GM19455 (cell line): ENCODE measurements around the gene VSTM2L.

ENCODE experiments used
- ATAC-seq: cut with Tn5 transposase; IDR thresholded peaks from one replicate; pipeline ENCODE4 v1.9.1; 2021; ENCODE audit not compliant: unreplicated experiment

Gene VSTM2L

DNA sequence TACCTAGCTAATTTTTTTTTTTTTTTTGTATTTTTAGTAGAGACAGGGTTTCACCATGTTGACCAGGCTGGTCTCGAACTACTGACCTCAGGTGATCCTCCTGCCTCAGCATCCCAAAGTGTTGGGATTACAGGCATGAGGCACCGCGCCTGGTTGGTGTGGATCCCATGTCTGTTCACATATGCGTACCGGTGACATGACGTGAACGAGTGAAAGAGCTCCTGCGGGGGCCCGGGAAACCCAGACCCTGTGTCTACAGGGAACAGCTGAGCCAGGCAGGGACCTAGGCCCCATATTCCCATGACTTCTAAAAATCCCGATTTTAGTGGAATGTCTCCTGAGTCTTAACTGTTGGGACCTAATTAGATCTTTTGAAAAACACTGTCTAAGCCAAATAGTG lies 33.1 kb downstream of the VSTM2L start:
- ATAC-seq = no peak

- ATAC-seq = no peak
These were observed 33.5 kb downstream of the VSTM2L start for GRCh38 chr20:37936451-37936850.

- no peak for ATAC-seq
These were observed 34.8 kb downstream of the VSTM2L start for GRCh38 chr20:37937686-37938085.

- no peak for ATAC-seq
These were observed 35.3 kb downstream of the VSTM2L start for GRCh38 chr20:37938181-37938750.

DNA sequence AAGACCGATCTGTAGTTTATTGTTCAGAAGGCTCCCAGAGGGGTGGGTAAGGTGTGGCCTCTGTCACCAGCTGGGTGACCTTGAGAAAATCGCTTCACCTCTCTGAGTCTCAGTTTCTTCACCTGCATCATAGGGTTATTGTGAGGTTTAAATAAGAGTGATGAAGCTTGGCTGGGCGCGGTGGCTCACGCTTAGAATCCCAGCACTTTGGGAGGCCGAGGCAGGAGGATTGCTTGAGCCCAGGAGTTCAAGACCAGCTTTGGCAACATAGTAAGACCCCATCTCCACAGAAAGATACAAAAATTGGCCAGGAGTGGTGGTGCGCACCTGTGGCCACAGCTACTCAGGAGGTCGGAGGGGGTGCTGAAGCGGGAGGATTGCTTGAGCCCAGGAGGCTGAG lies 36.0 kb downstream of the VSTM2L start:
- no peak for ATAC-seq

GRCh38 chr20:37939701-37940560 lies 37.0 kb downstream of the VSTM2L start:
- ATAC-seq = no peak

DNA sequence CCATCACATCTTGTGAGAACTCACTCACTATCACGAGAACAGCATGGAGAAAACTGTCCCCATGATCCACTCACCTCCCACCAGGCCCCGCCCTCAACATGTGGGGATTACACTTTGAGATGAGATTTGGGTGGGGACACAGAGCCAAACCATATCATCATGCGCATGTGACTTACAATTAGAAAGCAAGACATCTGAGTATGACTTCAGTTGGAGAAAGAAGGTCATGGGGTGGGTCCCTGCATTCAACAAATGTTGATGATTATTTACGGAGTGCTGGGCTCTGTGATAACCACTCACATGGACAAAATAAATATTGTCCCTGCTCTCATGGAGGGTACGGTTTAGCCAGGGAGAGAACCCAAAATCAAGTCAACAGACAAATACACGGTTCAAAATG lies 37.9 kb downstream of the VSTM2L start:
- ATAC-seq = no peak

DNA sequence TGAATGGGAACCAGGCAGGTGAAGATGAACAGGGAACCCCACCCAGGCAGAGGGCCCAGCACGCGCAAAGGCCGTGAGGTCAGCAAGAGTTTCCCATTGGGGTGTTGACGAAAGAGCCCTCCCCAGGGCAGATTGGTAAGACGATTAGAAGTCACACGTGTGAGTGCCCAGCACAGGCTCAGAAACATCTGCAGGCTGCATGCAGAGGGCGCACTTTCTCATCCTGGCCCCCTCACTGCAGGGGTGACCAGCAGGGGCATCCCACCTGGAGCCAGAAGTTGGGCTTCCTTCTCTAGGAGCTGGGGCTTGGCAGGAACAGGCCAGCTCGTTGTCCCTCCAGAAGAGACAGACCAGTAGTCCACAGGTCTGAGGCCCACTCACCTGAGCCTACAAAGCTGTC lies 38.4 kb downstream of the VSTM2L start:
- no peak for ATAC-seq

DNA sequence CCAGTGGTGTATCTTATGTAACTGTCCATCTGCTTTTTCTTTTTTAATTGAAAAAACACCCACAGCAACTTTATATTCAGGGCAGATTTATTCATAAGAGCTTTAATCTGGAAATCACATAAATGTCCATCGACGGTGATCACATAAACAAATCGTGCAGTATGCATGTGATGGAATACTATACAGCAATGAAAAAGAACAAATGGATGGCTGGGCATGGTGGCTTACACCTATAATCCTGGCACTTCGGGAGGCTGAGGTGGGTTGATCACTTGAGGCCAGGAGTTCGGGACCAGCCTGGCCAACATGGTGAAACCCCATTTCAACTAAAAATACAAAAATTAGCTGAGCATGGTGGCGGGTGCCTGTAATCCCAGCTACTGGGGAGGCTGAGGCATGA lies 39.1 kb downstream of the VSTM2L start:
- no peak for ATAC-seq

DNA sequence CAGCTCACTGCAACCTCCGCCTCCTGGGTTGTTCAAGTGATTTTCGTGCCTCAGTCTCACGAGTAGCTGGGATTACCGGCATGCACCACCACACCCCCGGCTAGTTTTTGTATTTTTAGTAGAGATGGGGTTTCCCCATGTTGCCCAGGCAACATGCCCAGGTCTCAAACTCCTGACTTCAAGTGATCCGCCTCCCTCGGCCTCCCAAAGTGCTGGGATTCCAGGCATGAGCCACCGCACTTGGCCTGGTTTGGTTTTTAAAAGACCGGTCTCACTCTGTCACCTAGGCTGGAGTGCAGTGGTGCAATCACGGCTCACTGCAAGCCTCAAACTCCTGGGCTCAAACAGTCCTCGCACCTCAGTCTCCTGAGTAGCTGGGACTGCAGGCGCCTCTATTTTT lies 40.1 kb downstream of the VSTM2L start:
- no peak for ATAC-seq

DNA sequence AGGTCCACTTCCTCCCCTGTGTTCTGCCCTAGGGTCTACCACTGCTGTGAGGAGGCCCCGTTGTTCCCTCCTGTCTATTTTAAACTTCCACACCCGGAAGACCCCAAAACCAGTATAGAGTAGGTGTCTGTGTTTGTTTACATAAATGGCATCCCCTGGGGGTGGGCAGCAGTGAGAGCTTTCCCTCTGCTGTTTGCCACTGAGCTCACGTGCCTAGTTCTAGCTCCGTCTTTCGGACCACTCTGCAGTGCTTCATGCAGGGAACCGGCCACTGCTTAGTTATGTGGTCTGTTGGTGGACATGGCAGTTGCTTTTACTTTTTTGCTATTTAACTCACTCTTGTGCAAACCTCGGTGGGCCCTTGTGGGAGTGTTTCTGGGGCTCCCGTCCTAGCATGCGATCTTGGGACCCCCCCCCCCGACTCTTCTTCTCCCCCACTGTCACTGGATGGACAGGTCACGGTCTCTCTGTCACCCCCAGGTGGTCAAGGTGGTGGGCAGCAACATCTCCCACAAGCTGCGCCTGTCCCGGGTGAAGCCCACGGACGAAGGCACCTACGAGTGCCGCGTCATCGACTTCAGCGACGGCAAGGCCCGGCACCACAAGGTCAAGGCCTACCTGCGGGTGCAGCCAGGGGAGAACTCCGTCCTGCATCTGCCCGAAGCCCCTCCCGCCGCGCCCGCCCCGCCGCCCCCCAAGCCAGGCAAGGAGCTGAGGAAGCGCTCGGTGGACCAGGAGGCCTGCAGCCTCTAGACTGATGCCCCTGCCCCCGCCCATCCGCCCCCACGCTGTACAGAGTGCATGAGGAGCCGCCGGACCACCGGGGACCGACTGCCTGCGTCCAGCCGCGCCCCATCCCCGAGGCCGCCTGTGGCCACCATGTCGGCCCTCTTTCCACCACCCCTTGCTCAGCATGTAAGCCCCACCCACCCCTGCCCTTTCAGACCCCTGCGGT lies 40.9 kb downstream of the VSTM2L start:
- no peak for ATAC-seq

GRCh38 chr20:37944456-37944981 lies 41.6 kb downstream of the VSTM2L start:
- no peak for ATAC-seq

- ATAC-seq = no peak
These were observed 42.2 kb downstream of the VSTM2L start for GRCh38 chr20:37945091-37945547.

DNA sequence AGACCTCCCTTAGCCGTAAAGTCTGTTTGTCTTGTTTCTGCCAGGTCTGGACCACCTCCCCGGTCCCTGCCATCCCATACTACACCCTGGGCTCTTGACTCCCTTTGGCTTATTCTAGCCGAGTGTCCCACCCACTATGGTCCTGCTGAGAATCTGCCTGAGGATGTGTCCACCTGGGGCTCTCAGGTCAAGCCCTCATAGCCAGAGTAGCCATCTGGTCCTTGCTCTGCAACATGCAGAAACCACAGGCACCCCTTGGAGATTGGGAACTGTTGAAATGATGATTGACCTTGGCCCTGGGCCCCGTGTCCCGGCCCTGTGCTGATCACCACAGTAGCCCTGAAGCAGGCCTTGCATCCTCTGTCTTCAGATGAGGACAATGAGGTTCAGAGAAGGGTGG lies 44.0 kb downstream of the VSTM2L start:
- ATAC-seq = no peak

GRCh38 chr20:37947943-37948342 lies 45.0 kb downstream of the VSTM2L start:
- ATAC-seq = no peak

- ATAC-seq = no peak
These were observed 46.0 kb downstream of the VSTM2L start for GRCh38 chr20:37948956-37949355.

DNA sequence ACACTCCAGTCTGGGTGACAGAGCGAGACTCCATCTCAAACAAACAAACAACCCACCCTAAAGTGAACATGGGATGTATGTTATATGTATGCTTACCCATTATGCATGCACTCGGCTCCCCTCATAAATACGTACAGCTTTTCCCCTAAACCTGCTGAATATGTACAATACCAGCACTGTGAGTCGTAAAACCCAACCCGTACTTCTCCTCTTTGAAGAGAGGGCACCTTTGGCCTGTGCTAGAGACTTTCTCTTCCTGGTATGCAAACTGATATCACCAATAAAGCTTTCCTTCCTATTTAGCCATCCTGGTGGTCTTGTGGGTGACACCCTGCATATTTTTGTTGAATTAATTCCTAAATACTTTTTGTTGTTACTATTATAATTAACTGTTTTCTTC lies 51.3 kb downstream of the VSTM2L start:
- ATAC-seq = no peak

GRCh38 chr20:37954626-37955025 lies 51.7 kb downstream of the VSTM2L start:
- no peak for ATAC-seq

- ATAC-seq = no peak
These were observed 52.6 kb downstream of the VSTM2L start for GRCh38 chr20:37955511-37955910.

- ATAC-seq = no peak
These were observed 53.2 kb downstream of the VSTM2L start for GRCh38 chr20:37956107-37956585.
